ENCODE results near the gene SEMA4B.

- TF ChIP-seq CTCF (IDR thresholded peaks at IDR 0.05) (no peak), EZH2 (IDR thresholded peaks at IDR 0.05; ENCODE audit: borderline replicate concordance, insufficient read depth, low read depth, low read length, poor library complexity, severe bottlenecking) (no peak)
These were observed 39.2 kb upstream of the SEMA4B start for GRCh38 chr15:90161950-90162361.
